IPS-18a (cell line): Measurements from ENCODE around the gene TRIM54.
A peak's percentile ranks its signal among the peaks of the same experiment; 100 is the strongest.
"Not testable (repeated sequence)": the region's sequence is repeated elsewhere in the genome, so short reads cannot be mapped to it uniquely, and the experiment has no call there.

ENCODE experiments used
- H3K27ac ChIP-seq: one replicate; pipeline ENCODE4 v1.5.1; 2013; ENCODE audit warnings: low read length
- H3K27me3 ChIP-seq: one replicate; pipeline ENCODE4 v1.6.1; 2013; ENCODE audit warnings: mild to moderate bottlenecking, low read length; ENCODE audit not compliant: control insufficient read depth, insufficient read depth
- H3K36me3 ChIP-seq: one replicate; pipeline ENCODE4 v1.6.1; 2013; ENCODE audit warnings: low read depth, low read length; ENCODE audit not compliant: control insufficient read depth
- H3K4me1 ChIP-seq: one replicate; pipeline ENCODE4 v1.6.1; 2013; ENCODE audit warnings: low read depth, low read length; ENCODE audit not compliant: control insufficient read depth
- H3K4me3 ChIP-seq: one replicate; pipeline ENCODE4 v1.5.1; 2013; ENCODE audit warnings: low read length
- H3K9ac ChIP-seq: one replicate; pipeline ENCODE4 v1.6.1; 2013; ENCODE audit warnings: mild to moderate bottlenecking, low read length, moderate library complexity
- H3K9me3 ChIP-seq: one replicate; pipeline ENCODE4 v1.6.1; 2013; ENCODE audit warnings: low read depth, low read length; ENCODE audit not compliant: control insufficient read depth

The TRIM54 gene

DNA sequence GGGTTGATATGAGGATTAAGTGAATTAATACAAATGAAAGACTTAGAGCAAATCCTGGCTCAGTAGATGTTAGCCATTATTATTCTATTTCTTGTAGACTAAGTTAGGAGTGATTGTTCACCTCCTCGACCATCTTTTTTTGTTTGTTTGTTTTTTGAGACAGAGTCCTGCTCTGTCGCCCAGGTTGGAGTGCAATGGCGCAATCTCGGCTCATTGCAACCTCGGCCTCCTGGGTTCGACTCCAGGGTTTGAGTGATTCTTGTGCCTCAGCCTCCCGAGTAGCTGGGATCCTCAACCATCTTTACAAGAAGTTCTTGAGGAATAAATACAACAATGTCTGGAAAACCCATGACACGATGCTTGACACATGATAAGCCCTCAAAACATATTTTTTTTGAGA, 12.7 kb downstream of the TRIM54 start:
- H3K4me3 ChIP-seq, result no peak overlapping the region
- H3K36me3 ChIP-seq, result no peaks in the 10 kb centered on the region
- H3K9ac ChIP-seq, result no peak overlapping the region
- H3K4me1 ChIP-seq, result peaks cover 3% of the 10 kb centered on the region
- H3K9me3 ChIP-seq, result no peaks in the 10 kb centered on the region
- H3K27me3 ChIP-seq, result peaks cover 5% of the 10 kb centered on the region
- H3K27ac ChIP-seq, result no peak overlapping the region

DNA sequence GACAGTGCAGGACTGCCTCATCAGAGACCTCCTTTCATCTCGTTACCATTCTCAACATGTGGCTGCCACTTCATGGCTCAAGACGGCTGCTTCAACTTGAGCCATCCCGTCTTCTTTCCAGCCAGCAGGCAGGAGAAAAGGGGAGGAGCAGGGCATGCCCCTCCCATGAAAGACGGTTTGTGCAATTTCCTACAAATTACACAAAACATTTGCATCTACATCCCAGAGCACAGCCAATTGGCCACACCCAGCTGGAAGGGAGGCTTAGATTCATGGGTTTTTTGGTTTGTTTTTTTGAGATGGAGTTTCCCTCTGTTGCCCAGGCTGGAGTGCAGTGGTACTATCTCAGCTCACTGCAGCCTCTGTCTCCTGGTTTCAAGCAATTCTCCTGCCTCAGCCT, 14.3 kb downstream of the TRIM54 start:
- Histone ChIP-seq H3K9me3 (no peaks in the 10 kb centered on the region), H3K4me3 (no peak overlapping the region), H3K27ac (no peak overlapping the region), H3K9ac (no peak overlapping the region), H3K4me1 (peaks cover 3% of the 10 kb centered on the region), H3K27me3 (peaks cover 5% of the 10 kb centered on the region), H3K36me3 (no peaks in the 10 kb centered on the region)

DNA sequence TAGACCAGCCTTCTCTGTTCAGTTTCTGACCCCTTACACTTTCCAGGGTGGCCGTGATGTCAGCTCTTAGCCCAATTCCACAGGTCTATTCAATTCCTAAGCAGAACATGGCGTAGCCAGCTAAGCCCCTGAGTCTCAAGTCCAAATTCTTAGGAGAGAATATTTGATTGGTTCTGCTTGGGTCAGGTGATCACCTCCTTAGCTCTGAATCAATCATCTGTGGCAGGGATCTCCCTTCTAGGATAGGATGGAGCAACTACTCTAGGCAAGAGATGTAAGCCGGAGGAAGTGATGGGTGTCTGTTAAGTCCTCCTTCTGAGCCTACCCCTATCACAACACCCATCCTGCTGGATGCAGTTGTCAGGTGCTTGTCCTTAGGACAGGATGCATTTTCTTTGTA, 15.0 kb downstream of the TRIM54 start:
- no peak overlapping the region for H3K4me3 ChIP-seq
- H3K27me3 ChIP-seq, result no peaks in the 10 kb centered on the region
- H3K9ac ChIP-seq, result no peak overlapping the region
- H3K36me3 ChIP-seq, result no peaks in the 10 kb centered on the region
- H3K9me3 ChIP-seq, result no peaks in the 10 kb centered on the region
- H3K27ac ChIP-seq, result no peak overlapping the region
- no peaks in the 10 kb centered on the region for H3K4me1 ChIP-seq

DNA sequence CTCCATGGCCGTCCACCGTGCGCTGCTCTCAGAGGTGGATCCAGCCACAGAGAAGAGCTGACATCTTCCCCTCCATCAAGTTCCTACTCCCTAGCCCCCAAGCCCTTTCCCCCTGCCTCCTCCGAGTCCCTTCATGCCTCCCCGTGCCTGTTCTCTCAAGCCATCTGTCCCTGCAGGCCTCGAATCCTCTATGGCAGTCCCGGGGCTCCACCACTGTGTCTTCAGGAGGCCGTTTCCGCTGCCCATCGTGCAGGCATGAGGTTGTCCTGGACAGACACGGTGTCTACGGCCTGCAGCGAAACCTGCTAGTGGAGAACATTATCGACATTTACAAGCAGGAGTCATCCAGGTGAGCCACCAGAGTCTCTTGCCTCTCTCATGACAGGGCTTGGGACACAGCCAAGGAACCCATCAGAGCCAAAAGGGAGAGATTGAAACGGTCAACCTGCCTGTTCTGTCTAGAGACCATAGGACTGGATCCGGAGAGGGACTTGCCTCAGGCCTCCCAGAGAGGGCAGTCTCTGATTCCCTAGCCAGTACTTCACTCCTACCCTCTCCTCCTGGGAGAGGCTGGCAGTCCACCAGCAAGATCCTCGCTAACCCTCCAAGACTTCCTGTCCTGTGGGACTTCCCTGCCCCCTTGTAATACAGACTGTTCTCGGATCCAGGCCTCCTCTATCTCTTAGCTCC, 16.3 kb downstream of the TRIM54 start:
- Histone ChIP-seq H3K4me1 (no peaks in the 10 kb centered on the region), H3K4me3 (no peak overlapping the region)

DNA sequence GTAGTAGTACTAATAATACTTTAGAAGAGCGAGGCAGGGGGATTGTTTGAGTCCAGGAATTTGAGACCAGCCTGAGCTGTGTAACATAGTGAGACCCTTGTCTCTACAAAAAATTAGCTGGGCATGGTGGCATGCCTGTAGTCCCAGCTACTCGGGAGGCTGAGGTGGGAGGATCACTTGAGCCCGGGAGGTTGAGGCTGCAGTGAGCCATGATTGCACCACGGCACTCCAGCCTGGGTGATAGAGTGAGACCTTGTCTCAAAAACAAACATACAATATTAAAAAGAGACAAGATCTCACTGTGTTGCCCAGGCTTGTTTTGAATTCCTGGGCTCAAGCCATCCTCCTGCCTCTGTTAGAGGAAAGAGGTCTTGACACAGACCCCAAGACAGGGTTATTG, 18.4 kb downstream of the TRIM54 start:
- H3K9ac ChIP-seq, H3K36me3 ChIP-seq, H3K4me3 ChIP-seq, H3K4me1 ChIP-seq, H3K27ac ChIP-seq, H3K9me3 ChIP-seq: not testable (repeated sequence)
- H3K27me3 ChIP-seq, result peaks cover 15% of the 10 kb centered on the region

More for the DNA sequence above, 16.3 kb downstream of the TRIM54 start:
- no peaks in the 10 kb centered on the region for H3K27me3 ChIP-seq
- no peak overlapping the region for H3K9ac ChIP-seq
- H3K27ac ChIP-seq, result no peak overlapping the region
- no peaks in the 10 kb centered on the region for H3K9me3 ChIP-seq
- no peaks in the 10 kb centered on the region for H3K36me3 ChIP-seq

DNA sequence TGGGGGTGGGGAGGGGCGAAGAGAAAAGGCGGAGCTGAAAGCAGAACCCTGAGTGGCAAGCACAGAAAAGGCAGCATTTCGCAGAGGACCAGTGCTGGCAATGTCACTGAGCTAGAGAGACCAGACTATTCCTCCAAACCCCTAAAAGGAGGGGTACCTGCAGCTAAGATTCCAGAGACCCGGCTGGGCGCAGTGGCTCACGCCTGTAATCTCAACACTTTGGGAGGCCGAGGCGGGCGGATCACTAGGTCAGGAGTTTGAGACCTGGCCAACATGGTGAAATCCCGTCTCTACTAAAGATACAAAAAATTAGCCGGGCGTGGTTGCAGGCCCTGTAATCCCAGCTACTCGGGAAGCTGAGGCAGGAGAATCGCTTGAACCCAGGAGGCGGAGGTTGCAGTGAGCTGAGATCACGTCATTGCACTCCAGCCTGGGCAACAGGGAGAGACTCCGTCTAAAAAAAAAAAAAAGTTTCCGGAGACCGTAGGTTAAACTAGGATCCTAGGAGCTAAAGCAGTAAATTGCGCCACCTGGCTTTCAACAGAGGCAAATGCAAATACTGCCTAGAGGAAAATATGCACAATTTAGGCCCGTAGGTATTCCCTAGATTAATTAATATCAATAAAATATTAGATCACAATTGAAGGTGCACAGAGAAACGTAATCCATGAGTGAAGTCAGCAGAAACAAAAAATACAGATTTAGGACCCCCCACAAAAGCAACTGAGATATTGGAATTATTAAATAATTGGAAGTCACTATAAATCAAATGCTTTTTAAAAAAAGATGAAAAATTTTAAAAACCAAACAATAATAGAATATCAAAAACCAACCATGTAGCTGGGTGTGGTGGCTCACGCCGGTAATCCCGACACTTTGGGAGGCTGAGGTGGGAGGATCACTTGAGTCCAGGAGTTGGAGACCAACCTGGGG, 21.1 kb downstream of the TRIM54 start:
- Histone ChIP-seq H3K36me3 (no peaks in the 10 kb centered on the region), H3K4me1 (peaks cover 6% of the 10 kb centered on the region), H3K9ac (no peak overlapping the region), H3K9me3 (no peaks in the 10 kb centered on the region), H3K27me3 (peaks cover 43% of the 10 kb centered on the region), H3K4me3 (no peak overlapping the region), H3K27ac (no peak overlapping the region)

DNA sequence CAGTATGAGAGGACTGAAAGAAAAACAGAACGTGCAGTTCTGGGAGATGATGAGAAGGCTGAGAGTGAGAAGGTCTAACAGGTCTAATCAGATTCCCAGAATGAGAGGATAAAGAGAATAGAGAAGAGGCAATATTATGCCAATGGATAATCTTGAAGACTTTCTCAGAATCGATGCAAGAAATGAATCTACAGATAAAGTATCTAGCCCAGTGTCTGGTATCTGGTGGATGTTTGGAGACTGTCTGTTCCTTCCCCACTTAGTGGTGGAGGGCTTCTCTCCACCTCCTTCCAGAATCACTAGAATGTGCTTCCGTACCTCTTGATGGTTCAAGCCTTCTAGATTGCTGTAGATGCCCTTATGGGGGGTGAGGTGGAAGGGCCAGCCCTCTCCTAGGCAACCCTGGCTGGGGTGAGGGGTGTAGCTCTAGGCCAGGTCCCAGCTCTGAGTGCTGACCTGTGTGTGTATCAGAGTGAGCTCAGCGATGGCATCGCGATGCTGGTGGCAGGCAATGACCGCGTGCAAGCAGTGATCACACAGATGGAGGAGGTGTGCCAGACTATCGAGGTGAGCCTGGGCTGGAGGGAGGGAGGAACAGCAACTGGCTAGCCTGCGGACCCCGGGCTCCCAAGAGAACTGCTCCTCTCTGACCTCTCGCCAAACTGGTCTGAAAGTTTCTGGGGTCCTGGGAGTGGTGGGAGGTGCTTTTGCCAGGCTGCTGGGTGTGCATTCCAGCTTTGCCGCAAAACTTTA, 22.4 kb downstream of the TRIM54 start:
- no peak overlapping the region for H3K27ac ChIP-seq
- no peak overlapping the region for H3K4me3 ChIP-seq
- H3K9me3 ChIP-seq, result no peaks in the 10 kb centered on the region
- peaks cover 56% of the 10 kb centered on the region for H3K27me3 ChIP-seq
- H3K9ac ChIP-seq, result no peak overlapping the region
- peaks cover 6% of the 10 kb centered on the region for H3K4me1 ChIP-seq
- H3K36me3 ChIP-seq, result no peaks in the 10 kb centered on the region

DNA sequence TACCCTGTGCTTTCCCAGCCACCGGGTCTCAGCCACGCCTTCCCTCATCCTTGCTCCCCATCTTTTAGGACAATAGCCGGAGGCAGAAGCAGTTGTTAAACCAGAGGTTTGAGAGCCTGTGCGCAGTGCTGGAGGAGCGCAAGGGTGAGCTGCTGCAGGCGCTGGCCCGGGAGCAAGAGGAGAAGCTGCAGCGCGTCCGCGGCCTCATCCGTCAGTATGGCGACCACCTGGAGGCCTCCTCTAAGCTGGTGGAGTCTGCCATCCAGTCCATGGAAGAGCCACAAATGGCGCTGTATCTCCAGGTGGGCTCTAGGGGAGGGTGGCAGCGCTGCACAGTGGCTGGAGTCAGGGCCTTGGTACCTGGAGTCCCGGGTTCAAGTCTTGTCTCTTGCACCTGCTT, 23.3 kb downstream of the TRIM54 start:
- Histone ChIP-seq H3K9me3 (no peaks in the 10 kb centered on the region), H3K4me1 (peaks cover 6% of the 10 kb centered on the region), H3K9ac (no peak overlapping the region), H3K36me3 (no peaks in the 10 kb centered on the region), H3K27me3 (peaks cover 57% of the 10 kb centered on the region), H3K27ac (no peak overlapping the region), H3K4me3 (no peak overlapping the region)

DNA sequence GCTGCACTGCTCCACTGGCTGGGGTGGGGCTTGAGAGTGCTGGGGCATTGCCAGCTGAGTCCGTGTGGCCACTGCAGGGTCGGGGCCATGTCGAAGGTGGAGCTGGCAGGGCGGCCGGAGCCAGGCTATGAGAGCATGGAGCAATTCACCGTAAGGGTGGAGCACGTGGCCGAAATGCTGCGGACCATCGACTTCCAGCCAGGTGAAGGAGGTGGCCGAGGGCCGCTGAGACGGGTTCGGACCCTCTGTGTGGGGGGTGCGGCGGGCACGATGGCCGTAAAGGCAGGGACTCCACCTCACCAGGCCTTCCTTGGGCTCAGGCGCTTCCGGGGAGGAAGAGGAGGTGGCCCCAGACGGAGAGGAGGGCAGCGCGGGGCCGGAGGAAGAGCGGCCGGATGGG, 23.9 kb downstream of the TRIM54 start:
- no peak overlapping the region for H3K27ac ChIP-seq
- H3K9me3 ChIP-seq, result no peaks in the 10 kb centered on the region
- no peak overlapping the region for H3K9ac ChIP-seq
- peaks cover 6% of the 10 kb centered on the region for H3K4me1 ChIP-seq
- H3K4me3 ChIP-seq, result no peak overlapping the region
- H3K27me3 ChIP-seq, result peaks cover 57% of the 10 kb centered on the region
- no peaks in the 10 kb centered on the region for H3K36me3 ChIP-seq

DNA sequence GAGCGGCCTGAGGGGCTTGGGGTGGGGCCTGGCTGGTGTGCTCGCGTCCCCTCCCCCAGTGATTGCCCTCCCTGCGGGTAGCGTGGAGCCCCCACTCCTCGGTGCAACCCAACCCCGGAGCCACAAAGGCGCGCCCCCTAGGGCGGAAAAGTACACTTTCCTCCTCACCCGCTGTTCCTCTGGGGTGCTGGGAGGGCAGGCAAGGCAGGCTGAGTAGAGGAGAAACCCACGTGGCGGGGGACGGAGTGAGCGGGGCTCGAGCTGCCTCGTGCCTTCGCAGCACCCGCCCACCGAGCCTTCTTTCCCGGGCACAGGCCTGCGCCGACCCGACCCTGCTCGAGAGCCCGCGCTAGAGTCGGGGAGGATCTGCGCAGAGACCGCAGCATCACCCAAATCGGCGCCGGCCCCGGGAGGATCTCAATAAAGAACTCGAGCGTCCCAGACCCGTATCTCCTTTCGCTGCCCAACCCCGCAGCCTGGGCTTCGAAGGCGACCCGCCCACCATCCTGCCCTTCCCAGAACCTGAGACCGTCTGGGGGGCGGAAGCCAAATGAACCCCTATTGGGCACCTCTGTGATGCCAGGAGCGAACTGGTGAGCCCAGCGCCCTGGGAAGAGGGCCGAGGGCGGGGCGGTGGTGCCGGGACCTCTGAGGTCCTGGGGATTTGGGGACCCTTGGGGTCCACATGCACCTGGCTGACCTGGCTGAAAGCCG, 24.5 kb downstream of the TRIM54 start:
- H3K9ac ChIP-seq, result no peak overlapping the region
- H3K4me1 ChIP-seq, result peaks cover 6% of the 10 kb centered on the region
- H3K36me3 ChIP-seq, result no peaks in the 10 kb centered on the region
- peak overlapping the region; percentile 26 for H3K4me3 ChIP-seq
- peaks cover 57% of the 10 kb centered on the region for H3K27me3 ChIP-seq
- H3K27ac ChIP-seq, result no peak overlapping the region
- no peaks in the 10 kb centered on the region for H3K9me3 ChIP-seq

DNA sequence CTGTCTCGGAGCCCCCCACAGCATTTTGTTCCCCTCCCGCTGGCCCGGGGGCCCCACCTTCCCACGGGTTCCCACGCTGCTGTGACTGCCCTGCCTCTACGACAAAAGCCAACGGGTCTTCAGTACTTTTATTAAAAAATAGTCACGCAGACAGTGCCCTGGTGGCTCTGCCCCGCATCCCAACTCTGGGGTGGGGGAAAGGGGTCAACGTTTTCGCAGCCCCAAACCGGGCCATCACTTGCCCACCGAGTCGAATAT, 25.0 kb downstream of the TRIM54 start:
- no peak overlapping the region for H3K9ac ChIP-seq
- H3K27ac ChIP-seq, result no peak overlapping the region
- peaks cover 6% of the 10 kb centered on the region for H3K4me1 ChIP-seq
- no peaks in the 10 kb centered on the region for H3K9me3 ChIP-seq
- peaks cover 57% of the 10 kb centered on the region for H3K27me3 ChIP-seq
- peak overlapping the region; percentile 26 for H3K4me3 ChIP-seq
- no peaks in the 10 kb centered on the region for H3K36me3 ChIP-seq
